NCI-H748 (cell line): Measurements from ENCODE around the gene CCR4.
"Not testable (repeated sequence)": the region's sequence is repeated elsewhere in the genome, so short reads cannot be mapped to it uniquely, and the experiment has no call there.

Experiments used
- DNase-seq: peaks from one replicate; lab custom pipeline; 2025; ENCODE audit not compliant: unreplicated experiment; lab: John Stamatoyannopoulos, UW

CCR4 gene

GRCh38 chr3:32977861-32978260 is 26.4 kb downstream of the CCR4 start:
- DNase-seq, result no peak

DNA sequence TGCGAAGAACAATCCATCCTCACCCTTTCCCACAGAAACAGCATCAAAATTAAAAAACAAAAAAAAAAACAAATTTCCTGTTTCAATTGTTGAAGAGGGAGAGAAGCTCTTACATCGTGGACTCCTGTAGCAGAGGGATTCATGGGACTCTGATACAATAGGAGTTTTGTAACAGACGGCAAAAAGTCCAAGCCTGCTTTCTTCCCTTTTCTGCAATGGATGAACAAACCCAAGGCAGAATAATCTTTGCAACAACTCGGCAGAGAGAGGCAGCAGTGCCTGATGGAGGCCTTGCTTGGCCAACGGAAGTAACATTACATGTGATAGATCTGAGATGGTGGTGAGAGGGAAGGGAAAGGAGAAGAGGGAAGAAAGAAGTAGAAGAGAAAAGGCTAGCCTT is 26.9 kb downstream of the CCR4 start:
- DNase-seq, result no peak

GRCh38 chr3:32983124-32983523 is 31.7 kb downstream of the CCR4 start:
- no peak for DNase-seq

GRCh38 chr3:32984918-32985317 is 33.5 kb downstream of the CCR4 start:
- not testable (repeated sequence) for DNase-seq

DNA sequence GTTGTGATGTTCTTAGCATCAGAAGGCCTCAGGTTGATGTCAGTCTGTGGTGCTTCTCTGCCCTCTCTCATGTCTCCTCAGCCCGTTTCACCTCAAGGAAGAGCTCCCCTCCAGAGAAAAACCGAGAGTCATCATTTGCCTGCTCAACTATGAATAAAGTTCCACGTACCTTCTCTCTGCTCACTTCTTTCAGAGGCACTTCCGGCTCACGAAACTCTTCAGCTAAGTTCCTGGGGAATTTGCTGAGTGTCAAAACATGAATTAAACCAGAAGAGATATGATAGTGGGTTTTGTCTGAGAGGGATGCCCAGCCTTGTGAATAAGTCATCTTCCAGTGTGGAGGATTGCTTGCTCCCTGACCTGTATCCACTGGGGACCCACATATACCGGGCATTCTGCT is 37.7 kb downstream of the CCR4 start:
- DNase-seq, result no peak

- no peak for DNase-seq
Measured at GRCh38 chr3:32990116-32990515, 38.7 kb downstream of the CCR4 start.

DNA sequence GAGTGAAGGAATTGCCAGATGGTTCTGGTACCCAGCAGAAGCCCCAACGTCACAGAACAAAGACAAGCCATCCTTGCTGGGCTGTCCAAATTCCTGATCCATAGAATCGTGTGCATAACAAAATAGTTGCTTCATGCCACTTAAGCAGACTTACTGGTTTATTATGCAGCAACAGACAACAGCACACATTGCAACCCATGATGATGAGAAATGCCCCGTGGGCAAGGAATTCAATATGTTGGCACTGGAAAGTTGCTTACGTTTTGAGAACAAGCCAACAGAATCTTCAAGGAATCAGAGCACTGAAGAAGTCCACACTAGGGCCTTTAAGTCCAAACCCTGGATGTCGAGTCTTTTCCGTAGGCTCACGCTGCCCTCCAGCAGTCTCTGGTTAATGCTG is 40.3 kb downstream of the CCR4 start:
- DNase-seq, result no peak

DNA sequence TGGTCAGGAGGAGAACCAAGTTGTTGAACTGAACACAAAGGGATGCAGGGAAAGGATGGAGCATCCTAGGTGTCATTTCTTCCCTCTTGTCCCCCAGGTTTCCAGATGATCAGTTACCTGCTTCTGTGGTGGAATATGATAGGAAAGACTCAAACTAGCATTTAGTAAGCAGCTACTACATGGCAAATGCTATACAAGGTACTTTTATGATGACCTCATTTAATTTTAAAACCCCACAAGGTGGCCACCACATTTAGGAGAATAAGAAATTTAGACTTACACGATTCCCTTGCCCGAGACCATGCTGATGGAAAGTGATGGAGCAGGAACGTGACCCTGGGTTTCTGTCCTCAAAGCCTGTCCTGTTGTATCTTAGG is 40.9 kb downstream of the CCR4 start:
- DNase-seq, result no peak

DNA sequence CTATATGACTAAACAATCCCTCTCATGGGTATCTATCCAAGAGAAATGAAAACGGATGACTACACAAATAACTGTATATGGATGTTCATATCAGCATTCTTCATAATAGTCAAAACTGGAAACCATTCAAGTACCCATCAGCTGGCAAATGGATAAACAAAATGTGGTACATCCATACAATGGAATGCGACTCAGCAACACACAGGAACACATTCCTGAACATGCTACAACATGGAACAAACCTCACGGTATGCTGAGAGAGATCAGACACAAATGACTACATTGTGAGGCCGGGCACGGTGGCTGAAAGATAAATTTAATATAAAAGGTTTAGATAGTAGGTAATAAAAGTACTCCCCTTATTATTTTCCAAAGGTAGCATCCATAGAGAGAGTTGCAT is 42.6 kb downstream of the CCR4 start:
- DNase-seq, result no peak

- no peak for DNase-seq
Measured at GRCh38 chr3:32995098-32995497, 43.7 kb downstream of the CCR4 start.

DNA sequence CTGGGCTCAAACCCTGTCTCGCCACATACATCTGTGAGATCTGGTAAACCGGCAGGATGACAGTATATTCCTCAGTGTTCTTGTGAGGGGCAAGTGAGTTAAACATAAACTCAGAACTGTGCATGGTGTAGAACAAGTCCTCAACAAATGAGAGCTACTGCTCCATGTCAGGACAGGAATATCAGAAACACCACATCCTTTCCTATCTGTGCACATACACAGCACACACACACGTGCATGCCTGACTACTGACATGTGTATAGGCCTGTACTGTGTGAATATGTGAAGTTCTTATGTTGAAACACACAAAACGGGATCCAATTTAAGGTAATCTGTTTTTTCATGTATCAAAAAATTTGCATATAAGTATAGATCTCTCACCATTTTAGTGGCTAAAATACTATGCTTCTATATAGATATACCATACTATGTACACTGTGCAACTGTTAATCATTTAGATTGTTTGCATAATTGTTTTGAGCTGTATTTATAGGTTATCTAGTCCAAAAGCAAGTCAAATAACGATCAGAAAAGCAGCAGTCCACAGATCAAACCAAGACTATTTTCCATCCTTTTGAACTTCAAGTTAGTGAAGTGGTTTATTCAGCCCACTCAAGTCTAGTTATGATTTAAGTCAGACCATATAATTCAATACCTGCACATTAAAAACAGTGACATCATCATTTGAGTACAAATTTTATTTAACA is 44.8 kb downstream of the CCR4 start:
- DNase-seq, result no peak

DNA sequence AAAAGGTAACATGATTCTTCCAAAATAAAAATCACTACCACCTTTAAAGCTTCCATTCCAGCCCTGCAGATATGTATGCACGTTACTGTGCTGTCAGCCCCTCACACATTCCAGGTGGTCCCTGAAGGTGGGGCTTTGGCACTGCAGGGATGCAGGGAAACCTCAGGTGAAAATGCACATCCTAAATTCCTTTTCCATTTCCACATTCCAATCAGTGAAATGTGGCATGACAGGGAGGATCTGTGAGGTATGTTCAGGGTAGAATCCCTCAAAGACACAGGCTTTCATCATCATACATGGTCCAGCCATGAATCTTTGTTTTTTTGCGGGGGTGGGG is 45.3 kb downstream of the CCR4 start:
- DNase-seq, result no peak

DNA sequence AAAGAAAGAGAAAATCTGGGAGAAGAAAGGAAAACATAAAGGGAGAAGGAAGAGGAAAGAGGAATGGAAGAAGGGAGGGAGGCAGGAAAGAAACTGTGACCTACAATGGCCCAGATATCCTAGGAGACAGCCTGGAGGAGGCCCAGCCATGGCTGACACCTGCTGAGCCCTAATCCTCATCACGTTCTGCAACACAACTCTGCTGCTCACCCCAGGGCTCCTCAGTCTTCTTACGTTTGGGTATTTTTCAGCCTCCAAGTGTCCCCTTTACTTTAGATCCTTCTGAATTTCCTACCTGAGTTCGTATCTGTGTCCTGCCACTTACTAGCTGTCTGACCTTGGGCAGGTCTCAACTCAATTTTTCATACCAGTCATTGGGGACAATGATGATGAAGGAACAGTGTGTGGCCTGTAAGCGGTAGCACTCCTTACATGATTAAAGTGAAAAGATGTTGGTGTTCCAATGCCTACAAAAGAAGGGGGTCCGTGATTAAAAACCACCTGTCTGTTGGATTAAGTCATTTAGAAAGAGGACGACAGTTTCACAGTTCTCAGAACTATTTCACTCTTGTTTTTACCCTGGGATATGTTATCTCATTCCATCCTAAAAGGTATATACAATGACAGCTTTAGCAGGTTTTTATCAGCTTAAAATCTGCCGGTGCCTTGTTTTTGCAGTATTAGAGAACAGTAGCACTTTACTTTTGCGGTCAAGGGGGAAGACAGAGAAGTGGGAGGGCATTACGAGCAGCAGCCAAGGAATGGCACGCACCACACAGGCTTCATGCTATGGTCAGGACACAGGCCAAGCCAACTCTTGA is 47.4 kb downstream of the CCR4 start:
- no peak for DNase-seq

DNA sequence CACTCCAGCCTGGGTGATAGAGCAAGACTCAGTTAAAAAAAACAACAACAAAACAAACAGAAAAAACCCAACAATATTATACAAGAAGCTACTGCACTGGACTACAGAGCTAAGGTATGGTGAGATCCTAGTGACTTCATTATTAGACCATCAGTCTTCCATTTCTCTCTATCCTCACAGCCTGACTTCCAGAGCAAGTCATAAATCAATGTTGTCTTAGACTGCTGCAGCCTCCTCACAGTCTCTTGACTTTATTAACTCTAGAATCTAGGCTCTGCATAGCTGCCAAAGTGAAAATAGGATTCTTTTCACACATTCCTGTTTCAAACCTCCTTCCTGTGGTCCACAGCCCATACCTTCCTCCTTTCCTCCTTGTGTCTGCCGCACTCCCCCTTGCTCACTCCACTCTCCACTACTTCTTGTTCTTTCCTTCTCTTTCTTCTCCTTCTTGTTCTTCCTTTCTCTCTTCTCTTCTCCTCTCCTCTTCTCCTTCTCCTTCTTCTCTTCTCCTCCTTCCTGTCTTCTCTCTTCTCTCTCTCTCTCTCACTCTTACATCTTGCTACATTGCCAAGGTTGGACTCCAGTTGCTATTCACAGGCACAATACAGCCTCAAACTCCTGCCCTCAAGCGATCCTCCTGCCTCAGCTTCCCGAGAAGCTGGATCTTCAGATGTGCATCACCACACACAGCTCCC is 49.4 kb downstream of the CCR4 start:
- DNase-seq, result no peak

- DNase-seq, result no peak
Measured at GRCh38 chr3:33001889-33002288, 50.4 kb downstream of the CCR4 start.

DNA sequence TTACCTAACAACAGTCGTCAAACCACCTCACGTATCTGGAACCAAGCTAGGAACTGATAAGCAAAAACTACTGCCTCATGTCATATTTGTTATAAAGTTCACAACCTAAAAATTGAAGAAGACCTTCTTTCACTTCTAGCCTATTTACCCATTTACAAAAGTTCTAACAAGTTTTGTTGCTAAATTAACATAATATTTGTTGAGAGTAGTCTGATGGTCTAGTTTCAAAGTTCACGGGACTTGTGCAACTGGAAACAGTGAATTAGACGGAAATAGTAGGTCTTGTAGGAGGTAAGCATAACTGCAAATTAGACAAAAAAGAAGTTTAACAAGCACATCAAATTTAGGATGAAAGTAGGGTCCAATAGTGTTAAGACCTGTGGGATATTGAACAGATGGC is 51.9 kb downstream of the CCR4 start:
- no peak for DNase-seq

DNA sequence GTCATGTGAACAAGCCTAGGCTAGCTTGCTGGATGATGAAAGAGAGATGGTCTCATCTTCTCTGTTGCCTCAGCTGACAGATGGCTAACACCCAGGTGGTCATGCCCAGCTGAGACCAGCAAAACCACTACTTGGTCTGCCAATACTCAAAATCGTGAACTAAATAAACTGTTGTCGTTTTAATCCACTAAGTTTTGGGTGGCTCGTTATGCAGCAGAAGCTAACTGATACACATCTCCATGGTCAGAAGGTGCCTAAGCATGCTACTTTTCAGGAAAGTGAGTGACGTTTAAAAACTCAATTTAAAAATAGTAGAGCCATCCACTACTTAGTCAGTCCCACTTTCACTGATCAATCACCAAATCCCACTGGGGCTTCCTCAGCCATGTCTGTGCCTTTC is 52.8 kb downstream of the CCR4 start:
- DNase-seq, result no peak

GRCh38 chr3:33004961-33005360 is 53.5 kb downstream of the CCR4 start:
- DNase-seq, result no peak
